PC-9 (cell line): ENCODE data around the gene ATG10. TPM values are rescaled to one million over a fixed set of nuclear protein-coding genes. Genes with fewer than 3 reads are reported as not detected.

ENCODE experiments used
- BruUV-seq: library from RNA; stranded (reverse); fragments of 400-500 nt; replicated peaks from 2 replicates; lab custom pipeline; 2021; lab: Mats Ljungman, UMichigan
- CTCF ChIA-PET: fragments of 300-600 bp; sonication (Branson Sonifier 250); formaldehyde crosslinking; loops from one replicate; lab custom pipeline; 2022; ENCODE audit warnings: antibody characterized with exemption; lab: Charles Lee
- POLR2A ChIA-PET: fragments of 300-600 bp; sonication (Branson Sonifier 250); formaldehyde crosslinking; loops from one replicate; lab custom pipeline; 2022; ENCODE audit warnings: antibody characterized with exemption; ENCODE audit not compliant: unreplicated experiment; lab: Charles Lee
- DNase-seq, 2 experiments: peaks; one replicate each; pipeline versions ENCODE4 v3.0.0 to v3.0.0-alpha.2; 2015 to 2022; ENCODE audit warnings: mixed read lengths in 1 of 2
- H2AFZ ChIP-seq: fragments of 200-600 bp; sonication (generic); 2 replicates; pipeline ENCODE4 v1.8.1; 2017; ENCODE audit warnings: antibody characterized with exemption
- H3F3A ChIP-seq: fragments of 200-600 bp; sonication (generic); 2 replicates; pipeline ENCODE4 v1.8.1; 2017; ENCODE audit warnings: antibody characterized with exemption, mild to moderate bottlenecking, low read depth; ENCODE audit not compliant: insufficient read depth
- H3K27ac ChIP-seq: fragments of 200-600 bp; sonication (generic); 2 replicates; pipeline ENCODE4 v1.6.1; 2016; ENCODE audit warnings: mixed run types
- H3K27me3 ChIP-seq: fragments of 200-600 bp; sonication (generic); 2 replicates; pipeline ENCODE4 v1.6.1; 2016; ENCODE audit warnings: low read depth, mixed run types; ENCODE audit not compliant: insufficient read depth
- H3K36me3 ChIP-seq: fragments of 200-600 bp; sonication (generic); 2 replicates; pipeline ENCODE4 v1.6.1; 2016; ENCODE audit warnings: low read depth, mixed run types
- H3K4me1 ChIP-seq: fragments of 200-600 bp; sonication (generic); replicated peaks from 2 replicates; pipeline ENCODE4 v1.6.1; 2016; ENCODE audit warnings: mixed run types; ENCODE audit not compliant: insufficient read depth
- H3K4me2 ChIP-seq: fragments of 200-600 bp; sonication (generic); 2 replicates; pipeline ENCODE4 v1.6.1; 2017; ENCODE audit warnings: mixed run types
- H3K4me3 ChIP-seq: fragments of 200-600 bp; sonication (generic); 2 replicates; pipeline ENCODE4 v1.6.1; 2016; ENCODE audit warnings: mixed run types
- H3K79me2 ChIP-seq: fragments of 200-600 bp; sonication (generic); 2 replicates; pipeline ENCODE4 v1.6.1; 2017; ENCODE audit warnings: low read depth, mixed run types
- H3K9me2 ChIP-seq: fragments of 200-600 bp; sonication (generic); 2 replicates; pipeline ENCODE4 v1.8.1; 2017; ENCODE audit warnings: mild to moderate bottlenecking; ENCODE audit not compliant: insufficient read depth
- H3K9me3 ChIP-seq: fragments of 200-600 bp; sonication (generic); 2 replicates; pipeline ENCODE4 v1.8.1; 2016; ENCODE audit warnings: low read depth; ENCODE audit not compliant: insufficient read depth
- H4K20me1 ChIP-seq: fragments of 200-600 bp; sonication (generic); 2 replicates; pipeline ENCODE4 v1.8.1; 2017; ENCODE audit not compliant: insufficient read depth
- EZH2 ChIP-seq: fragments of 200-600 bp; sonication (generic); IDR thresholded peaks from 2 replicates; pipeline ENCODE4 v1.8.0; 2017; ENCODE audit warnings: antibody characterized with exemption, low read depth
- intact Hi-C: fragments of 100-400 bp; cut with micrococcal nuclease; formaldehyde crosslinking; loops from one replicate; pipeline ENCODE4 v1.10.0; 2022; ENCODE audit not compliant: unreplicated experiment
- total RNA-seq: library from RNA; stranded (reverse); gene quantifications from 2 replicates; pipeline ENCODE4 v1.2.3, GENCODE V29; 2021
- TF ChIP-seq, protein P1 (sequence below): fragments of 200-600 bp; sonication (generic); conservative IDR thresholded peaks from 2 replicates; pipeline ENCODE4 v1.6.1; 2017; ENCODE audit warnings: mixed run types, antibody characterized with exemption, mild to moderate bottlenecking, moderate library complexity

The ATG10 gene
- total RNA-seq, 1 experiment from 2014 or later: 12.7 TPM

DNA sequence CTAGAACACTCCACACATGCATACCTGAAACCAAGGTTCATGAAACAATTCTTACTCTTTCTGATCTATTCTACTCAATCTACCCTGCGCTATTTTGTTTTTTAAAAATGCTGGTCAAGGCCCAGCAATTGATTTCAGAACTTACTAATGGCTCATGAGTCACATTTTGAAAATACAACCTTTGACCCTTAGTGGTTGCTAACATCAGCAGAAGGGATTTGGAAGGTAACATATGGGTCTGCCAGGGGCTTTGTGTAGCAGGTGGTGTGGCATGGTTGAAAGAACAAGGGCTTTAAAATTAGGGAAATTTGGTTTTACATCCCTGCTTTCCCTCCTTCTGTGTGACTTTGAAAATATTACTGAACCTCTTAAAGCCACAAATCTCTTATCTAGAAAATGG is 101.4 kb downstream of the ATG10 start:
- Histone ChIP-seq H3K27ac (no peak overlapping the region), H3K9me3 (no peaks in the 10 kb centered on the region), H4K20me1 (no peaks in the 10 kb centered on the region), H2AFZ (no peak overlapping the region), H3K4me3 (no peak overlapping the region), H3K4me1 (no peaks in the 10 kb centered on the region), H3K4me2 (no peak overlapping the region), H3K9me2 (no peaks in the 10 kb centered on the region), H3F3A (no peaks in the 10 kb centered on the region), H3K79me2 (no peaks in the 10 kb centered on the region), H3K36me3 (no peaks in the 10 kb centered on the region), H3K27me3 (no peaks in the 10 kb centered on the region)
- POLR2A ChIA-PET: no interaction called here
- no peak for DNase-seq
- intact Hi-C loops: no loop called here
- CTCF ChIA-PET: no interaction called here
- no peak for TF ChIP-seq EZH2
- TF ChIP-seq, protein P1, sequence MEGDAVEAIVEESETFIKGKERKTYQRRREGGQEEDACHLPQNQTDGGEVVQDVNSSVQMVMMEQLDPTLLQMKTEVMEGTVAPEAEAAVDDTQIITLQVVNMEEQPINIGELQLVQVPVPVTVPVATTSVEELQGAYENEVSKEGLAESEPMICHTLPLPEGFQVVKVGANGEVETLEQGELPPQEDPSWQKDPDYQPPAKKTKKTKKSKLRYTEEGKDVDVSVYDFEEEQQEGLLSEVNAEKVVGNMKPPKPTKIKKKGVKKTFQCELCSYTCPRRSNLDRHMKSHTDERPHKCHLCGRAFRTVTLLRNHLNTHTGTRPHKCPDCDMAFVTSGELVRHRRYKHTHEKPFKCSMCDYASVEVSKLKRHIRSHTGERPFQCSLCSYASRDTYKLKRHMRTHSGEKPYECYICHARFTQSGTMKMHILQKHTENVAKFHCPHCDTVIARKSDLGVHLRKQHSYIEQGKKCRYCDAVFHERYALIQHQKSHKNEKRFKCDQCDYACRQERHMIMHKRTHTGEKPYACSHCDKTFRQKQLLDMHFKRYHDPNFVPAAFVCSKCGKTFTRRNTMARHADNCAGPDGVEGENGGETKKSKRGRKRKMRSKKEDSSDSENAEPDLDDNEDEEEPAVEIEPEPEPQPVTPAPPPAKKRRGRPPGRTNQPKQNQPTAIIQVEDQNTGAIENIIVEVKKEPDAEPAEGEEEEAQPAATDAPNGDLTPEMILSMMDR: no peak
- BruUV-seq: no TSS peak

DNA sequence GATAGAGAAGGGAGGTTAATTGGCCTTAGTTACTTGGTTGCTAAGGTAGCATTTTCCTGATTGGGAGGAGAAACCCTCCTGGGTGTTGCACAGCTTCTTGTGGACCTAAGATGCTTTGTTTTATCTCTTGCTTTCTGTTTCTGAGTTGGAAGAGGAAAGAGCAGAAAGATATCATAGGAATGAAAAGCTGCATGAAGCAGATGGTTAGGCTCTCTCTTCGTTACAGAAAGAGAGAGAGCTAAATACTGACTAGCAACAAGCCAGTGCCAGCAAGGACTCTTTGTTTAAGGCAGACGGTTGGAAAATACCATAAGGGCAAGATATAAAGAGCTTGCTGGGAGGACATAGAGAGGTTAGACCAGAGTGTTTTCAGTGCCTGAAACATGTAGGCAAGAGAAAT is 103.1 kb downstream of the ATG10 start:
- Histone ChIP-seq H3K27ac (no peak overlapping the region), H3K9me3 (no peaks in the 10 kb centered on the region), H3K4me3 (no peak overlapping the region), H3K9me2 (no peaks in the 10 kb centered on the region), H3K4me1 (no peaks in the 10 kb centered on the region), H3F3A (no peaks in the 10 kb centered on the region), H3K79me2 (no peaks in the 10 kb centered on the region), H4K20me1 (no peaks in the 10 kb centered on the region), H3K36me3 (no peaks in the 10 kb centered on the region), H2AFZ (no peak overlapping the region), H3K27me3 (no peaks in the 10 kb centered on the region), H3K4me2 (no peak overlapping the region)
- DNase-seq: no peak
- intact Hi-C loops: no loop called here
- TF ChIP-seq EZH2: no peak
- TF ChIP-seq, protein P1: no peak
- POLR2A ChIA-PET: no interaction called here
- CTCF ChIA-PET: no interaction called here
- no TSS peak for BruUV-seq

- CTCF ChIA-PET: no interaction called here
- no TSS peak for BruUV-seq
Observed at GRCh38 chr5:82077496-82077895, 105.7 kb downstream of the ATG10 start.

More at GRCh38 chr5:82077496-82077895, 105.7 kb downstream of the ATG10 start:
- POLR2A ChIA-PET: interaction anchor here (0.6 kb wide), 1 partner anchor 141 kb away, joined by 5 read pairs; no protein-coding TSS in a partner anchor
- Histone ChIP-seq H2AFZ (no peak overlapping the region), H3K79me2 (no peaks in the 10 kb centered on the region), H3K4me2 (no peak overlapping the region), H3K9me3 (peaks cover 3% of the 10 kb centered on the region; the same call in 1 of the 2 replicates), H3K36me3 (no peaks in the 10 kb centered on the region), H4K20me1 (no peaks in the 10 kb centered on the region), H3K27ac (no peak overlapping the region), H3K27me3 (no peaks in the 10 kb centered on the region), H3K4me1 (no peaks in the 10 kb centered on the region), H3F3A (no peaks in the 10 kb centered on the region), H3K4me3 (no peak overlapping the region), H3K9me2 (no peaks in the 10 kb centered on the region)
- intact Hi-C loops: no loop called here
- TF ChIP-seq, protein P1: no peak
- TF ChIP-seq EZH2: no peak
- DNase-seq: no peak
